PC-9 (cell line): ENCODE measurements around the gene SULT4A1.

Source experiments
- CTCF ChIP-seq: fragments of 200-600 bp; sonication (generic); conservative IDR thresholded peaks from 2 replicates; pipeline ENCODE4 v1.6.1; 2017; ENCODE audit warnings: mixed run types, antibody characterized with exemption, mild to moderate bottlenecking, moderate library complexity
- EZH2 ChIP-seq: fragments of 200-600 bp; sonication (generic); IDR thresholded peaks from 2 replicates; pipeline ENCODE4 v1.8.0; 2017; ENCODE audit warnings: antibody characterized with exemption, low read depth

- TF ChIP-seq CTCF (no peak), EZH2 (no peak)
Measured at GRCh38 chr22:43838161-43838560, 24.2 kb downstream of the SULT4A1 start.
